ENCODE measurements around the gene RALBP1. TPM values are rescaled to one million over a fixed set of nuclear protein-coding genes. Genes with fewer than 3 reads are reported as not detected.
"Not testable (repeated sequence)": the region's sequence is repeated elsewhere in the genome, so short reads cannot be mapped to it uniquely, and the experiment has no call there.

Gene RALBP1
- total and polyA plus RNA-seq, 4 donors, result 15.6 to 34.8 (median 21.0) TPM

DNA sequence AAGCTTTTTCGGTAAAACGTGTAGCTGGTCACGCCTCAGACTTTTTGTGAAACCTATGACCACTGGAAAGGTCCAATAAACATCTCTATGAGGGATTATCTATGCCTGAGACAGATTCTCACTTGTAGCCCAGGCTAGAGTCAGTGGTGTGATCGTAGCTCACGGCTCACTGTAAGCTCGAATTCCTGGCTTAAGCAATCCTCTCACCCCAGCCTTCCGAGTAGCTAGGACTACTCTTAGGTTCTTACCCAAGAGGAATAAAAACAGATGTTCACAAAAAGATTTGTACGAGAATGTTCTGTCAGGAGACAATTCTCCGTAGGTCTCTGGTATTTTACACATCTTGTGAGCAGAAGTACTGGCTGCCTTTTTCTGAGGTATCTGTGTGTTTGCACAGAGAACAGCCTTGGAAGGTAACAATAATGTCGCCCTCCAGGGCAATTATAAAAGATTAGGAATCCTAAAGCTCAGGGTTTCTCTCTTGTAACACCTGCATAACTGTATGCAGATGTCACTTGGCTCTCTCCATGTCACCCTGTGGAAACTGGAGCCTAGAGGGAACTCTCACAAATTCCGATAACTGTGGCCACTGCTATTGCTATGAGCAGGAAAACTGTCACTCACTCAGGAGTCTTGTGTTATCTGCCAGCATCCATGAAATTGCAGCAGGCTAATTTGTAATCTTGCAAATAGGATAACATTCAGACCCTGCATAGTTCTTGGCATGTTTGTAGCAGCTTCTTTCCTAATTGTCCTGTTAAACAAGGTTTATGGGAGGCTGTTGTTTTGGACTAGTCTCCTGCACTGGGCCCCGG is 25.5 kb upstream of the RALBP1 start (continued):
- TF ChIP-seq, protein P1, sequence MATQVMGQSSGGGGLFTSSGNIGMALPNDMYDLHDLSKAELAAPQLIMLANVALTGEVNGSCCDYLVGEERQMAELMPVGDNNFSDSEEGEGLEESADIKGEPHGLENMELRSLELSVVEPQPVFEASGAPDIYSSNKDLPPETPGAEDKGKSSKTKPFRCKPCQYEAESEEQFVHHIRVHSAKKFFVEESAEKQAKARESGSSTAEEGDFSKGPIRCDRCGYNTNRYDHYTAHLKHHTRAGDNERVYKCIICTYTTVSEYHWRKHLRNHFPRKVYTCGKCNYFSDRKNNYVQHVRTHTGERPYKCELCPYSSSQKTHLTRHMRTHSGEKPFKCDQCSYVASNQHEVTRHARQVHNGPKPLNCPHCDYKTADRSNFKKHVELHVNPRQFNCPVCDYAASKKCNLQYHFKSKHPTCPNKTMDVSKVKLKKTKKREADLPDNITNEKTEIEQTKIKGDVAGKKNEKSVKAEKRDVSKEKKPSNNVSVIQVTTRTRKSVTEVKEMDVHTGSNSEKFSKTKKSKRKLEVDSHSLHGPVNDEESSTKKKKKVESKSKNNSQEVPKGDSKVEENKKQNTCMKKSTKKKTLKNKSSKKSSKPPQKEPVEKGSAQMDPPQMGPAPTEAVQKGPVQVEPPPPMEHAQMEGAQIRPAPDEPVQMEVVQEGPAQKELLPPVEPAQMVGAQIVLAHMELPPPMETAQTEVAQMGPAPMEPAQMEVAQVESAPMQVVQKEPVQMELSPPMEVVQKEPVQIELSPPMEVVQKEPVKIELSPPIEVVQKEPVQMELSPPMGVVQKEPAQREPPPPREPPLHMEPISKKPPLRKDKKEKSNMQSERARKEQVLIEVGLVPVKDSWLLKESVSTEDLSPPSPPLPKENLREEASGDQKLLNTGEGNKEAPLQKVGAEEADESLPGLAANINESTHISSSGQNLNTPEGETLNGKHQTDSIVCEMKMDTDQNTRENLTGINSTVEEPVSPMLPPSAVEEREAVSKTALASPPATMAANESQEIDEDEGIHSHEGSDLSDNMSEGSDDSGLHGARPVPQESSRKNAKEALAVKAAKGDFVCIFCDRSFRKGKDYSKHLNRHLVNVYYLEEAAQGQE (IDR thresholded peaks at IDR 0.05), result no peak
- TF ChIP-seq TAF1 (conservative IDR thresholded peaks at IDR 0.05) (no peak), YY1 (IDR thresholded peaks at IDR 0.05) (no peak), FOXA2 (IDR thresholded peaks at IDR 0.05) (no peak), RAD21 (IDR thresholded peaks at IDR 0.05) (no peak)

GRCh38 chr18:9450920-9451319 is 24.4 kb upstream of the RALBP1 start:
- peaks cover 2 to 16% (median 5%) of the 10 kb centered on the region in 4 donors for H3K9me3 ChIP-seq (ENCODE audit: control insufficient read depth in 4 of 4, low read length in 3 of 4)
- not testable (repeated sequence) for H3K4me3 ChIP-seq (ENCODE audit: low read depth in 1 of 3, low read length in 3 of 3); DNase-seq (ENCODE audit: low spot score); H3K27me3 ChIP-seq (ENCODE audit: control insufficient read depth in 4 of 4, insufficient read depth in 4 of 4, low read length in 3 of 4); H3K4me1 ChIP-seq (ENCODE audit: control insufficient read depth in 4 of 4, insufficient read depth in 4 of 4, low read length in 3 of 4); H3K27ac ChIP-seq (ENCODE audit: low read depth in 1 of 2, low read length in 2 of 2); H3K36me3 ChIP-seq (ENCODE audit: control insufficient read depth in 4 of 4, insufficient read depth in 3 of 4, low read depth in 1 of 4, low read length in 3 of 4); H3K9ac ChIP-seq (ENCODE audit: low read depth in 1 of 2, low read length in 2 of 2)
- 88% methylated on average over 7 of the region's 7 CpGs for WGBS

DNA sequence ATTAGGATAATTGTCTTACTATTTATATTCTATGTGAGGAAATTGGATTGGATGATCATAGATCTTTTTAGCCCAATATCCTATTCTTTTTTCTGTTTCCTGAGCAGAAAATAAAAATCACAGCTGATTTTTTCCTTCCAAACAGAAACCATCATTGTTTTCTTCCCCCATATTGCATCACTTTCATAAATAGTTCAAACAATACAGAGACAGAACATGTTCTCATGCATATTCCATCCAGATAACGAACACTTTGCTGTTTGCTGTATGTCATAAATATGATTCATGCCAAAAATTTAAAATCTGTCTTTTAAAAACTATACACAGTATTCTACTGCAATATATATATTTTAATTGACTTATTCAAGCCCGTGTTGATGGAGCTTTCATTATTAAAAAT is 22.0 kb upstream of the RALBP1 start:
- DNase-seq (ENCODE audit: low spot score), result no peak
- H3K4me3 ChIP-seq (ENCODE audit: low read depth in 1 of 3, low read length in 3 of 3), result no peak overlapping the region
- no peak overlapping the region for H3K9ac ChIP-seq (ENCODE audit: low read depth in 1 of 2, low read length in 2 of 2)
- H3K27ac ChIP-seq (ENCODE audit: low read depth in 1 of 2, low read length in 2 of 2), result no peak overlapping the region
- TF ChIP-seq HNF4G (IDR thresholded peaks at IDR 0.05) (no peak), ATF3 (IDR thresholded peaks at IDR 0.05) (no peak), EGR1 (IDR thresholded peaks at IDR 0.05; ENCODE audit: low read depth in 2 of 2) (no peak)
- TF ChIP-seq, protein P1 (IDR thresholded peaks at IDR 0.05), result no peak
- no peaks in the 10 kb centered on the region for H3K36me3 ChIP-seq (ENCODE audit: control insufficient read depth in 4 of 4, insufficient read depth in 3 of 4, low read depth in 1 of 4, low read length in 3 of 4)
- H3K9me3 ChIP-seq (ENCODE audit: control insufficient read depth in 4 of 4, low read length in 3 of 4), result peaks cover 0 to 9% (median 5%) of the 10 kb centered on the region in 4 donors
- no peaks in the 10 kb centered on the region for H3K27me3 ChIP-seq (ENCODE audit: control insufficient read depth in 4 of 4, insufficient read depth in 4 of 4, low read length in 3 of 4)
- no peaks in the 10 kb centered on the region for H3K4me1 ChIP-seq (ENCODE audit: control insufficient read depth in 4 of 4, insufficient read depth in 4 of 4, low read length in 3 of 4)
- WGBS, result 86% methylated on average over 2 of the region's 2 CpGs
